ENCODE data around the gene SLC22A6.

The SLC22A6 gene

GRCh38 chr11:62983536-62984199 is 1.1 kb downstream of the SLC22A6 start:
- Histone ChIP-seq H3K4me1 (ENCODE audit: control insufficient read depth in 1 of 2, insufficient read depth in 2 of 2, low read length in 2 of 2) (no peaks in the 10 kb centered on the region), H3K27me3 (ENCODE audit: low read depth, low read length) (no peaks in the 10 kb centered on the region), H3K27ac (ENCODE audit: low read length) (no peak overlapping the region), H3K9me3 (ENCODE audit: control insufficient read depth in 1 of 2, low read length in 2 of 2) (no peaks in the 10 kb centered on the region), H3K36me3 (ENCODE audit: control insufficient read depth in 1 of 2, insufficient read depth in 2 of 2, low read length in 2 of 2) (no peaks in the 10 kb centered on the region), H3K4me3 (ENCODE audit: low read depth in 1 of 2, low read length in 2 of 2) (no peak overlapping the region)

DNA sequence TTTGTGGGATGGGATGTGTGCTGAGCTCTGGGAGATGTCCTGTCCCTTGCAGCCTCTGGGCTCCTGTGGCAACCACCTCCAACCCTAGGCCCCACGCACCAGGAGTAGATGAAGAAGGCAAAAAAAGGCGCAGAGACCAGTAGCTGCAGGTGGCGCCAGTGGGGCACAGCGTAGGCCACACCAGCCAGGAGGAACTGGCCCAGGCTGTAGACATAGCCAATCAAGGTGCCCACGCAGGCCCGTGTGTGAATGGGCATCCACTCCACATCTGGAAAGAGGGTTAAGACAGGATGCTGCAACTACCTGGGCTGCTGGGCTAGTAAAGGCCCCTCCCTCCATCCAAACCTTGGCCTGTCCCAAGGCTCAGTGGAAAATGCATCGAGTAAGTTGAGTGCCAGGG is 3.0 kb downstream of the SLC22A6 start:
- Histone ChIP-seq H3K27me3 (ENCODE audit: low read depth, low read length) (no peaks in the 10 kb centered on the region), H3K27ac (ENCODE audit: low read length) (no peak overlapping the region), H3K36me3 (ENCODE audit: control insufficient read depth in 1 of 2, insufficient read depth in 2 of 2, low read length in 2 of 2) (no peaks in the 10 kb centered on the region), H3K9me3 (ENCODE audit: control insufficient read depth in 1 of 2, low read length in 2 of 2) (no peaks in the 10 kb centered on the region), H3K4me3 (ENCODE audit: low read depth in 1 of 2, low read length in 2 of 2) (no peak overlapping the region), H3K4me1 (ENCODE audit: control insufficient read depth in 1 of 2, insufficient read depth in 2 of 2, low read length in 2 of 2) (no peaks in the 10 kb centered on the region)

GRCh38 chr11:62980133-62980760 is 4.5 kb downstream of the SLC22A6 start:
- H3K27ac ChIP-seq (ENCODE audit: low read length): no peak overlapping the region
- H3K9me3 ChIP-seq (ENCODE audit: control insufficient read depth in 1 of 2, low read length in 2 of 2): no peaks in the 10 kb centered on the region
- no peaks in the 10 kb centered on the region for H3K4me1 ChIP-seq (ENCODE audit: control insufficient read depth in 1 of 2, insufficient read depth in 2 of 2, low read length in 2 of 2)
- no peak overlapping the region for H3K4me3 ChIP-seq (ENCODE audit: low read depth in 1 of 2, low read length in 2 of 2)
- no peaks in the 10 kb centered on the region for H3K36me3 ChIP-seq (ENCODE audit: control insufficient read depth in 1 of 2, insufficient read depth in 2 of 2, low read length in 2 of 2)
- H3K27me3 ChIP-seq (ENCODE audit: low read depth, low read length): no peaks in the 10 kb centered on the region

DNA sequence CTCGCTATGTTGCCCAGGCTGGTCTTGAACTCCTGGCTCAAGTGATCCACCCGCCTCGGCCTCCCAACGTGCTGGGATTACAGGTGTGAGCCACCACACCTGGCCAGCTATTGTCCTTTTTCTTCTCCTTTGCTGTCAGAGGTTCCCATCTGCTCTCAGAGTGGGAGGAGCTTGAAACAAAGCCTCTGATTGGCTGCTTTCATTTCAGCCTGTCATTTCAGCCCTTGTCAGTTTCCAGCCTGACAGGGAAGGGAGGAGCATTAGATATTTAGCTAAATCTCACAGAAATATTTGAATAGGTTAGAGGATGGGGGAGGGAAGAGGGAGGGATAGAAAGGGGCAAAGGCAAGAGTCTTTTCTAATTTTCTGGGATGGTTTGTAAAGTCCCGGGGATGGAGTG is 8.7 kb downstream of the SLC22A6 start:
- Histone ChIP-seq H3K27me3 (ENCODE audit: low read depth, low read length) (no peaks in the 10 kb centered on the region), H3K9me3 (ENCODE audit: control insufficient read depth in 1 of 2, low read length in 2 of 2) (no peaks in the 10 kb centered on the region), H3K4me1 (ENCODE audit: control insufficient read depth in 1 of 2, insufficient read depth in 2 of 2, low read length in 2 of 2) (peaks cover 6 to 7% of the 10 kb centered on the region in 2 donors), H3K36me3 (ENCODE audit: control insufficient read depth in 1 of 2, insufficient read depth in 2 of 2, low read length in 2 of 2) (no peaks in the 10 kb centered on the region), H3K4me3 (ENCODE audit: low read depth in 1 of 2, low read length in 2 of 2) (no peak overlapping the region), H3K27ac (ENCODE audit: low read length) (no peak overlapping the region)

DNA sequence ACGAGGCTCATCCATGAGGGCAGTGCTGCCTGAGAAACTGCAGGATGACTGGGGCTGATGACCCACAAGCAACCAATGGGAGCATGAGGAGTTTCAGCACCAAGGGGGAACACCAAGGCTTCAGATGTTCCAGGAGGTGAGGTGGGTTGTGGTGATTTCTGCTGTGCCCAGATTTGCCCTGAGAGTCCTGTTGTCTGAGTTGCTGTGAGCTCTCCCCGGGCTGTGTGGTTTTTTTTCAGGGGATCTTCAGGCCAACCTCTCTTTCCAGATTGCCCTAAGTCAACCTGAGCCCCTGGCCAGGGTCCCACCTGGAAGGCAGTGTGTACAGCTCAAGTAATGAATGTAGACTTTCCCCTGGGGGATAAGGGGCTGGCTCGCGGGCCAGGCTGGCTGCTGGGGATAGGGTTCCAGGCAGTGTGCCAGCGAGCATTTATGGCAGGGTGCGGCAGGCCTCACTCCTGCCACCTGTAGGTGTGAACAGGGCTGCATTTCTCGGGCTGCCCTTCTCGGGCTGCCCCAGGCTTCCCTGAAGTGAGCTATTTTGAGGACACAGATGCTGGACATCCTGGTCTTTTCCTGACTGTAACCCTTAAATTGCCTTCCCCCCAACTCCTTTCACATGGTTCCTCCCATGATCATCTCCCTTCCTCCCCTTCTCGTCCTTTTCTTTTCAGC is 9.8 kb downstream of the SLC22A6 start:
- H3K27ac ChIP-seq (ENCODE audit: low read length): no peak overlapping the region

DNA sequence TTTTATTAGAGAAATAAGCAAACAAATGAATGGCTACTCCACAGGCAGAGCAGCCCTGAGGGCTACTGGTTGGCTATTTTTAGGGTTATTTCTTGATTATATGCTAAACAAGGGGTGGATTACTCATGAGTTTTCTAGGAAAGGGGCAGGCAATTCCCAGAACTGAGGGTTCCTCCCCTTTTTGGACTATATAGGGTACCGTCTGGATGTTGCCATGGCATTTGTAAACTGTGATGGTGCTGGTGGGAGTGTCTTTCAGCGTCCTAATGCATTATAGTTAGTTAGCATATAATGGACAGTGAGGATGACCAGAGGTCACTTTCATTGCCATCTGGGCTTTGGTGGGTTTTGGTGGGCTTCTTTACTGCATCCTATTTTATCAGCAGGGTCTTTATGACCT is 19.2 kb downstream of the SLC22A6 start:
- Histone ChIP-seq H3K27ac (ENCODE audit: low read length) (no peak overlapping the region), H3K27me3 (ENCODE audit: low read depth, low read length) (no peaks in the 10 kb centered on the region), H3K9me3 (ENCODE audit: control insufficient read depth in 1 of 2, low read length in 2 of 2) (no peaks in the 10 kb centered on the region), H3K4me1 (ENCODE audit: control insufficient read depth in 1 of 2, insufficient read depth in 2 of 2, low read length in 2 of 2) (no peaks in the 10 kb centered on the region), H3K4me3 (ENCODE audit: low read depth in 1 of 2, low read length in 2 of 2) (no peak overlapping the region), H3K36me3 (ENCODE audit: control insufficient read depth in 1 of 2, insufficient read depth in 2 of 2, low read length in 2 of 2) (no peaks in the 10 kb centered on the region)

More for the DNA sequence above, 9.8 kb downstream of the SLC22A6 start:
- Histone ChIP-seq H3K27me3 (ENCODE audit: low read depth, low read length) (no peaks in the 10 kb centered on the region), H3K4me3 (ENCODE audit: low read depth in 1 of 2, low read length in 2 of 2) (no peak overlapping the region), H3K4me1 (ENCODE audit: control insufficient read depth in 1 of 2, insufficient read depth in 2 of 2, low read length in 2 of 2) (peaks cover 6 to 7% of the 10 kb centered on the region in 2 donors), H3K36me3 (ENCODE audit: control insufficient read depth in 1 of 2, insufficient read depth in 2 of 2, low read length in 2 of 2) (no peaks in the 10 kb centered on the region), H3K9me3 (ENCODE audit: control insufficient read depth in 1 of 2, low read length in 2 of 2) (no peaks in the 10 kb centered on the region)

DNA sequence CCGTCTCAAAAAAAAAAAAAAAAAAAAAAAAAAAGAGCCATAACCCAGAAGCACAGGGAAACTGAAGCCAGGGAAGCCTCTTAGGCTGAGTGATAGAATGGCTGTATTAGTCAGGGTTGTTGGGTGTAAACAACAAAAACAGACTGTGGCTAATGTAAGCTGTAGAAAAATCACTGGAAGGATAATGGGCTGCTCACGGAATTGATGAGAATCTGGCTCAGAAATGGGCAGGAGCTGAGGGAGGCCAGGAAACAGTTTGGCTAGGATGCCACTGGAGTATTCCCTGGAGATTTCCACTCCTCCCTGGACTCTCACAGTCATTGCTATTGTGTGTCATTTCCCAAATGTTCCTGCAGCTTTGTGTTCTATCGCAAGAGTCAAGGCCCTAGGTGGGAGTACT is 22.4 kb downstream of the SLC22A6 start:
- peaks cover 8 to 14% of the 10 kb centered on the region in 2 donors for H3K4me1 ChIP-seq (ENCODE audit: control insufficient read depth in 1 of 2, insufficient read depth in 2 of 2, low read length in 2 of 2)
- no peak overlapping the region for H3K27ac ChIP-seq (ENCODE audit: low read length)
- H3K27me3 ChIP-seq (ENCODE audit: low read depth, low read length): no peaks in the 10 kb centered on the region
- no peaks in the 10 kb centered on the region for H3K9me3 ChIP-seq (ENCODE audit: control insufficient read depth in 1 of 2, low read length in 2 of 2)
- no peaks in the 10 kb centered on the region for H3K36me3 ChIP-seq (ENCODE audit: control insufficient read depth in 1 of 2, insufficient read depth in 2 of 2, low read length in 2 of 2)
- no peak overlapping the region for H3K4me3 ChIP-seq (ENCODE audit: low read depth in 1 of 2, low read length in 2 of 2)

DNA sequence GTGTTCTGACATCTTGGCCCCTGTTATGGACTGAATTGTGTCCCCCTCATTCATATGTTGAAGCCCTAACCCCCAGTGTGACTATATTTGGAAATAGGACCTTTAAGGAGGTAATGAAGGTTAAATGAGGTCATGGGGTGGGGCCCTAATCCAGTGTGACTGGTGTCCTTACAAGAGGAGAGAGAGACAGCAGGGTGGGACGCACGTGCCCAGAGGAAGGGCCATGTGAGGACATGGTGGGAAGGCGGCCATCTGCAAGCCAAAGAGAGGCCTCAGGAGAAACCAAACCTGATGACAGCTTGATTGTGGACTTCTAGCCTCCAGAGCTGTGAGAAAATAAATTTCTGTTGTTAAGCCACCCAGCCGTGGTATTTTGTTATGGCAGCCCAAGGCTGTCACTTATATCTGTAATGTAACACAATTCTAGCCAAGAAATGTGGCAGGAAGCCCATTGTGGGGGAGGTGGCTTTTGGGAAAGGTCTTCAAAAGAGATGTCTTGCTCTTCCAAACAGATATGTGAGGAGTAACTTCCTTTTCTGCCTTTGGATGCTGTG is 23.7 kb downstream of the SLC22A6 start:
- no peak overlapping the region for H3K4me3 ChIP-seq (ENCODE audit: low read depth in 1 of 2, low read length in 2 of 2)
- no peaks in the 10 kb centered on the region for H3K36me3 ChIP-seq (ENCODE audit: control insufficient read depth in 1 of 2, insufficient read depth in 2 of 2, low read length in 2 of 2)
- H3K27ac ChIP-seq (ENCODE audit: low read length): no peak overlapping the region
- no peaks in the 10 kb centered on the region for H3K9me3 ChIP-seq (ENCODE audit: control insufficient read depth in 1 of 2, low read length in 2 of 2)
- no peaks in the 10 kb centered on the region for H3K27me3 ChIP-seq (ENCODE audit: low read depth, low read length)
- H3K4me1 ChIP-seq (ENCODE audit: control insufficient read depth in 1 of 2, insufficient read depth in 2 of 2, low read length in 2 of 2): peaks cover 8 to 14% of the 10 kb centered on the region in 2 donors

DNA sequence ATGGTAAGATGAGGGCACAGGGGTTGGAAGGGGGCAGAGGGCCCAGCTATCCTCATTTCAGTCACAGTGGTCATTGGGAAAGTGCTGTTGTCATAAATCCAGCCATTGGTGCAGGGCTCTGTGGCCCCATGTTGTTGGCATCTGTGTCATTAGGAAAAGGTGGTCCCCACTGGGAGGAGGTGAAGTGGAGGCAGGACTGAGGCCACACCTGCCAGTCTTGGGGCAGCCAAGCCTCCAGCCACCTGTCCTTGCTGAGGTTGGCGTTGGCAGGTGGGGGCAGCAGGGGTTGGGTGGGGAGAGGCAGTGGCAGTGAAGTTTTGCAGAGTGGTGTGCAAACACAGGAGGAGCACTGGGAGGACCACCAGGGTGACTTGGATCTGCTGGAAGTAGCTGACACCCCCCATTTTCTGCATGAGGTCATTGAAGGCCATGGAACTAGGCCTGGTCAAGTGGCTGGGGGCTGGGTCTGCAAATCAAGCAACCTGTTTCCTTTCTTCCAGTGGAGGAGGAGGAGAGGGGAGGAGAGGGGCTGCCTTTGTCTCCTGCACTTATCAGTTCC is 25.3 kb downstream of the SLC22A6 start:
- Histone ChIP-seq H3K4me3 (ENCODE audit: low read depth in 1 of 2, low read length in 2 of 2) (no peak overlapping the region), H3K27me3 (ENCODE audit: low read depth, low read length) (no peaks in the 10 kb centered on the region), H3K36me3 (ENCODE audit: control insufficient read depth in 1 of 2, insufficient read depth in 2 of 2, low read length in 2 of 2) (no peaks in the 10 kb centered on the region), H3K9me3 (ENCODE audit: control insufficient read depth in 1 of 2, low read length in 2 of 2) (no peaks in the 10 kb centered on the region), H3K4me1 (ENCODE audit: control insufficient read depth in 1 of 2, insufficient read depth in 2 of 2, low read length in 2 of 2) (peaks cover 8 to 14% of the 10 kb centered on the region in 2 donors), H3K27ac (ENCODE audit: low read length) (no peak overlapping the region)

DNA sequence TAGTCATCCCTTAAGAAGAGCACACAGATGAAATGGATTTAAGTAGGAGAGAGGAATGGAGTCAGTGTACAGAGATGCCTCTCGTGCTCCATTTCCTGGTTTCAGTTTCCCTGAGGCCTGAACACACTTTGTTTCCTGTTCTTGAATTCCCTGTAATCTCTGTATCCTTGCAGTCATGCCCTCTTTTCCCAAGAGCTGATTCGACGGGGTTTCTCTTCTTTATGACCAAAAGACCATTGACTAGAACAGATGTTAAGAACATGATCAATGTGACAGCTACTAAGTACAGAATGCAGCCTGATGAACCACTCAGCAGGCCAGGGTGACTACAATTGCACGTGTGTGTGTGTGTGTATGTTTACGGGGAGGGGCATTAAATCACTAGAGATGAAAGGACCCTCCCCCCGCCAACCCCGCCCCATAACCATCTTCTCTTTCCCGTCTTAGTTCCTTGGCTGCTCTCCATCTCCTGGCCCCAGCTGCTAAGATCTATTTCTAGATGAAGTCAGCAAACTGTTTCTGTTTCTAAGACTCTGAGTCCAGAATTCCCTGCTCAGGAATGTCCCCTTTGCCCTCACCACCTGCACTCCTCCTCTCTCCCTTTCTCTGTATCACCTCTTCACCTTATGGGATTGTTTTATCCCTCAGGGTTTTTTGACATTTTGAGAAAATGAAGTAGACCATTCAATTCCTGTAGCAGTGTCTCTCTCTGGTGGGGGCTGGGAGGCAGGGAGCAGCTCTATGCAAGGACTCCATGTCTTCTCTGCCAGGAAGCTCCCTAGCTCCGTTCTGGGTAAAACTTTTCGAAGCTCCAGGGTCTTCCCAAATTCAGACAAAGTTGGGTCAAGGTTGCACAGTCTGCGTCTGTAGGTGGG is 26.0 kb downstream of the SLC22A6 start:
- Histone ChIP-seq H3K4me1 (ENCODE audit: control insufficient read depth in 1 of 2, insufficient read depth in 2 of 2, low read length in 2 of 2) (peaks cover 8 to 14% of the 10 kb centered on the region in 2 donors), H3K27me3 (ENCODE audit: low read depth, low read length) (no peaks in the 10 kb centered on the region), H3K36me3 (ENCODE audit: control insufficient read depth in 1 of 2, insufficient read depth in 2 of 2, low read length in 2 of 2) (no peaks in the 10 kb centered on the region), H3K9me3 (ENCODE audit: control insufficient read depth in 1 of 2, low read length in 2 of 2) (no peaks in the 10 kb centered on the region), H3K27ac (ENCODE audit: low read length) (no peak overlapping the region), H3K4me3 (ENCODE audit: low read depth in 1 of 2, low read length in 2 of 2) (no peak overlapping the region)
